HCT116 (cell line): ENCODE data around the gene AP1G1.

Experiments used
- CTCF ChIP-seq, 3 experiments: fragments of 200-600 bp in 1 of 3; sonication (generic) in 1 of 3; IDR thresholded peaks in 2 of 3; conservative IDR thresholded peaks in 1 of 3; 2 replicates each; pipeline ENCODE4 v1.5.1; 2012 to 2017; ENCODE audit warnings: low read depth in 2 of 3, low read length in 2 of 3, antibody characterized with exemption in 1 of 3, borderline replicate concordance in 1 of 3, control low read depth in 1 of 3, mild to moderate bottlenecking in 1 of 3, mixed read lengths in 1 of 3, mixed run types in 1 of 3, moderate library complexity in 1 of 3; ENCODE audit not compliant: insufficient read depth in 1 of 3
- EGR1 ChIP-seq: IDR thresholded peaks from 2 replicates; pipeline ENCODE4 v1.6.1; 2012; ENCODE audit warnings: low read depth
- EZH2 ChIP-seq: fragments of 200-600 bp; sonication (generic); IDR thresholded peaks from 2 replicates; pipeline ENCODE4 v1.6.1; 2017; ENCODE audit warnings: antibody characterized with exemption, mixed run types
- FOSL1 ChIP-seq: IDR thresholded peaks from 2 replicates; pipeline ENCODE4 v1.6.1; 2012; ENCODE audit warnings: low read depth
- POLR2A ChIP-seq: IDR thresholded peaks from 2 replicates; pipeline ENCODE4 v1.7.0; 2011; ENCODE audit warnings: borderline replicate concordance; ENCODE audit not compliant: insufficient read depth, insufficient read length; ENCODE audit errors: extremely low read depth
- POLR2AphosphoS5 ChIP-seq: IDR thresholded peaks from 2 replicates; pipeline ENCODE4 v1.6.1; 2011; ENCODE audit warnings: mild to moderate bottlenecking, low read depth, low read length, moderate library complexity
- RAD21 ChIP-seq: IDR thresholded peaks from 2 replicates; pipeline ENCODE4 v1.6.1; 2012; ENCODE audit warnings: low read depth, mild to moderate bottlenecking
- SIN3A ChIP-seq: IDR thresholded peaks from 2 replicates; pipeline ENCODE4 v1.6.1; 2012; ENCODE audit warnings: low read depth
- SRF ChIP-seq: IDR thresholded peaks from 2 replicates; pipeline ENCODE4 v1.6.1; 2012; ENCODE audit warnings: low read depth
- TCF7L2 ChIP-seq: IDR thresholded peaks from 2 replicates; pipeline ENCODE4 v1.7.0; 2011; ENCODE audit warnings: borderline replicate concordance, inconsistent platforms; ENCODE audit not compliant: insufficient read depth, insufficient read length; ENCODE audit errors: extremely low read depth
- ZBTB33 ChIP-seq: IDR thresholded peaks from 2 replicates; pipeline ENCODE4 v1.6.1; 2011; ENCODE audit warnings: mild to moderate bottlenecking, low read length, moderate library complexity; ENCODE audit not compliant: insufficient replicate concordance; ENCODE audit errors: extremely low read depth
- ZFX ChIP-seq: fragments of 450-650 bp; IDR thresholded peaks from 2 replicates; pipeline ENCODE4 v1.6.1; 2017
- ZNF274 ChIP-seq: fragments of 200-500 bp; sonication (Bioruptor generic); IDR thresholded peaks from 2 replicates; pipeline ENCODE4 v1.6.1; 2014; ENCODE audit warnings: mild to moderate bottlenecking, low read depth, low read length, inconsistent platforms
- TF ChIP-seq, protein P1 (sequence below): IDR thresholded peaks from 2 replicates; pipeline ENCODE4 v1.6.1; 2012

- TF ChIP-seq CTCF (IDR thresholded peaks at IDR 0.05 in 2 of 3, conservative IDR thresholded peaks at IDR 0.05 in 1 of 3; ENCODE audit: borderline replicate concordance in 1 of 3, insufficient read depth in 1 of 3, low read depth in 2 of 3, low read length in 2 of 3) (no peak), POLR2A (no peak), POLR2AphosphoS5 (no peak), FOSL1 (no peak), TCF7L2 (no peak), RAD21 (no peak), ZBTB33 (no peak), SRF (no peak), ZNF274 (no peak), EZH2 (no peak), SIN3A (no peak), EGR1 (no peak), ZFX (no peak)
- TF ChIP-seq, protein P1, sequence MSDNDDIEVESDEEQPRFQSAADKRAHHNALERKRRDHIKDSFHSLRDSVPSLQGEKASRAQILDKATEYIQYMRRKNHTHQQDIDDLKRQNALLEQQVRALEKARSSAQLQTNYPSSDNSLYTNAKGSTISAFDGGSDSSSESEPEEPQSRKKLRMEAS: no peak
These were observed 99.3 kb downstream of the AP1G1 start for GRCh38 chr16:71709229-71709781.
